Kidney epithelial cell (primary cell): ENCODE results near the gene HNRNPA1. TPM values are rescaled to one million over a fixed set of nuclear protein-coding genes. Genes with fewer than 3 reads are reported as not detected.

Source experiments
- DNase-seq: peaks from one replicate; pipeline ENCODE4 v3.0.0-alpha.2; 2010; ENCODE audit warnings: low read depth
- H3K27me3 ChIP-seq: 2 replicates; pipeline ENCODE4 v1.6.0; 2011; ENCODE audit warnings: low read length; ENCODE audit not compliant: control insufficient read depth, insufficient read depth
- H3K36me3 ChIP-seq: 2 replicates; pipeline ENCODE4 v1.5.1; 2011; ENCODE audit warnings: low read length; ENCODE audit not compliant: control insufficient read depth, insufficient read depth
- H3K4me3 ChIP-seq: 2 replicates; pipeline ENCODE4 v1.5.1; 2011; ENCODE audit warnings: low read depth, mild to moderate bottlenecking, control low read depth, low read length
- total RNA-seq: library from RNA; depleted of rRNA; stranded (reverse); fragments of >200 nt; gene quantifications from 2 replicates; pipeline ENCODE4 v1.2.3, GENCODE V29; 2015
- TF ChIP-seq, protein P1 (sequence below): IDR thresholded peaks from 2 replicates; pipeline ENCODE4 v1.5.1; 2011; ENCODE audit warnings: mild to moderate bottlenecking, moderate library complexity, low read length, control low read depth, inconsistent platforms; ENCODE audit not compliant: insufficient read depth, poor library complexity, severe bottlenecking

HNRNPA1 gene
- total RNA-seq, 1 donor from 2014 or later: 645 TPM

DNA sequence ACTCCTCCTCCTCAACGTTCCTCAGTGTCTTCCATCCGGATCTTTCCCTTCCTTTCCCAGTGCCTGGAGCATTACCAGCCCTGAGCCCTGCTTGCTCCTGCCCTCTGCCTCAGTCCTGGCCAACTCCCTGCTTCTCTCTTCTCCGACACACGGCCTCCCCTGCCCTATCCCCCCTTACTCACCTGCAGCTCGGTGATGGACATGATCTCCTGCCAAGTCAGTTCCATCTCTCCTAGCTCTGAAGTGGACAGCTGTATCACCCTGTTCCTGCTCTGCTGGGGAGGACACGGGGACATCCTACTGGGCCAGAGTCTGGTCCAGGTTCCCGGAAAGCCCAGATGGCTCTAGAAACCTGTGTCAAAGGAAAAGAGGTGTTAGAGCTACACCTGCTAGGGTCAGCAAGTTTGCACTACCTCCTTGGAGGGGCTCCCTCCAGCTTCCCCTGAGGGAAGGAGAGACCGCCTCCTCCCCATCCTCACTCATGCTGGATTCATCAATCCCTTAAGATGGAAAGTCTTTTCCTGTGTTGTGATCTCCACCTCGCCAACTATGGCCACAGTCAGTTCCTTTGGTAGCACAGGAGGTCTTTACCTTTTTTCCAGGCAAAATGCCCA is 14.5 kb downstream of the HNRNPA1 start:
- no peak for DNase-seq
- Histone ChIP-seq H3K36me3 (no peaks in the 10 kb centered on the region), H3K4me3 (no peak overlapping the region), H3K27me3 (peaks cover 4% of the 10 kb centered on the region)
- TF ChIP-seq, protein P1, sequence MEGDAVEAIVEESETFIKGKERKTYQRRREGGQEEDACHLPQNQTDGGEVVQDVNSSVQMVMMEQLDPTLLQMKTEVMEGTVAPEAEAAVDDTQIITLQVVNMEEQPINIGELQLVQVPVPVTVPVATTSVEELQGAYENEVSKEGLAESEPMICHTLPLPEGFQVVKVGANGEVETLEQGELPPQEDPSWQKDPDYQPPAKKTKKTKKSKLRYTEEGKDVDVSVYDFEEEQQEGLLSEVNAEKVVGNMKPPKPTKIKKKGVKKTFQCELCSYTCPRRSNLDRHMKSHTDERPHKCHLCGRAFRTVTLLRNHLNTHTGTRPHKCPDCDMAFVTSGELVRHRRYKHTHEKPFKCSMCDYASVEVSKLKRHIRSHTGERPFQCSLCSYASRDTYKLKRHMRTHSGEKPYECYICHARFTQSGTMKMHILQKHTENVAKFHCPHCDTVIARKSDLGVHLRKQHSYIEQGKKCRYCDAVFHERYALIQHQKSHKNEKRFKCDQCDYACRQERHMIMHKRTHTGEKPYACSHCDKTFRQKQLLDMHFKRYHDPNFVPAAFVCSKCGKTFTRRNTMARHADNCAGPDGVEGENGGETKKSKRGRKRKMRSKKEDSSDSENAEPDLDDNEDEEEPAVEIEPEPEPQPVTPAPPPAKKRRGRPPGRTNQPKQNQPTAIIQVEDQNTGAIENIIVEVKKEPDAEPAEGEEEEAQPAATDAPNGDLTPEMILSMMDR: no peak

DNA sequence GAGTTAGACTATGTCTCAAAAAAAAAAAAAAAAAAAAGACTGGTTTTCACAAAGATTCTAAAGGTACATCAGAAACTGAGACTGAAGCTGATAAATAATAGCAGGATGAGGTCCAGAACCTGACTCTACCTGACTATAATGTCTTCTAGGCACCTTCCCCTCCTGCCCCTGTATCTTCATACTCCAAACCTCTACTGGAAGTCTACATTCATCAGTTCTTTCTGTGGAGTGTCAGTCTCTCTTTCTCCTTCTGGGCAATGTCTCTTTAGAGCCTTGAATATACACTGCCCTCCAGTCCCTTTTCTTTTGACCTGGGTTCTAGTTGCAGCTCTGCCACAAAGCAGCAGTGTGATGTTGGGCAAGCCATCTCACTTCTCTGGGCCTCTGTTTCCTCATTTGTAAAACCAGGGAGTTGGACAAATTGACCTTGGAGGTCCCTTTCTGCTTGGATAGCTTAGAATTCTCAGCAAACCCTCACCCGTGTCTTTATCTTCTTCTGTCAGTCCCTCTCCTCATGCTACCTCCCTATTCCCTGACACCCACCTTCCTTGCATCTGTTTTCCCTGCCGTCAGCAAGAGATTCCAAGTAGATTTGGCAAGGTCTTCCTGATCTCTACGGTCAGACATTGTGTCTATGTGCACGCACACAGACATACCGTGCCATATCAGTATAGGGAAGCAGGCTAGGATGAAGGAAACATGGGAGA is 16.0 kb downstream of the HNRNPA1 start:
- Histone ChIP-seq H3K36me3 (no peaks in the 10 kb centered on the region), H3K27me3 (peaks cover 4% of the 10 kb centered on the region), H3K4me3 (no peak overlapping the region)
- DNase-seq: no peak
- TF ChIP-seq, protein P1: no peak

DNA sequence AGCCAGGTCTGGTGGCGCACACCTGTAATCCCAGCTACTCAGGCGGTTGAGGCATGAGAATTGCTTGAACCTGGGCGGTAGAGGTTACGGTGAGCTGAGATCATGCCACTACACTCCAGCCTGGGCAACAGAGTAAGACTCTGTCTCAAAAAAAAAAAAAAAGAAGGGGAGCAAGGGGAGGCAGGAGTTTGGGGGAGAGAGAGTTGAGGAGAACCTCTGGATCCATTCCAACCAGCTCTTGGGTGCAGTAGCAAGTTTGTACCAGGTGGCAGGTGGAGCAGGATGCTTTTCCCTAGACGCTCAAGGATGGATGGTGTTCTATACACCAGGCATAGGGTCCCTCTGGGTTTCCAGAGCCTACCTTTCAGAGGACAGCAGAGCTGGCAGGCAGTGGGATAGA is 18.4 kb downstream of the HNRNPA1 start:
- no peak overlapping the region for H3K4me3 ChIP-seq
- TF ChIP-seq, protein P1: no peak
- no peaks in the 10 kb centered on the region for H3K36me3 ChIP-seq
- peaks cover 4% of the 10 kb centered on the region for H3K27me3 ChIP-seq
- no peak for DNase-seq

DNA sequence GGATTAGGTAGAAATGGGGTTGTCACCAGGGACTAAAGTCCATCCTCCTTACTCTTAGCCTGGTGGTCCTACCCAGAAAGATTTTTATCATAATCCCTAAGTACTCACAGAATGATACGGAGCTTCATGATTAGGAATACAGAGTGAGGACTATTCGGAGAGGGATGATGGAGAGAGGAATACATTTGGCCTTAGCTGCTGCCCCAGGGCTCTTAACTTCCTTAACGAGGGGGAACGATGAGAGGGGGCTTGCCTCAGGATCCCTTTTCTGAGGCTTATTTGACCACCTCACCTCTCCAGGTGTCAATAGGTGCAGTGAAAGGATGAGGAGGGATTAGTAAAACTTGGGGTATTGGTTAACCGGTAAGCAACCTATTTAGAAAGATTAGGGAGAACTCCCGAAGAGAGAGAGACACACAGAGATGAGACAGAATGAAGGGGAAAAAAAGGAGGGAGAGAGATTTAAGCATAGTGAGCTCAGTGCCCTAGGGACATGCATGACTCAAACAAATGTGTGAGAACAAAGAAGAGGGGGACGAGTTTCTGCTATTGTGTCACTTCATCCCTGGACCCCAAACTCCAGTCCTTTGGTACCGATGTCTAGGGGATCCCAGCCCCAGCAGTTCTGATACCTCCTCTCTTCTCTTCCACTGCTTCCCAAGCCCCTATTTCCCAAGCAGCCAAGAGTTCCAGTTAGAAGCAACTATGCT is 19.1 kb downstream of the HNRNPA1 start:
- H3K27me3 ChIP-seq: peaks cover 8% of the 10 kb centered on the region
- H3K36me3 ChIP-seq: no peaks in the 10 kb centered on the region
- DNase-seq: no peak
- TF ChIP-seq, protein P1: no peak
- H3K4me3 ChIP-seq: no peak overlapping the region

DNA sequence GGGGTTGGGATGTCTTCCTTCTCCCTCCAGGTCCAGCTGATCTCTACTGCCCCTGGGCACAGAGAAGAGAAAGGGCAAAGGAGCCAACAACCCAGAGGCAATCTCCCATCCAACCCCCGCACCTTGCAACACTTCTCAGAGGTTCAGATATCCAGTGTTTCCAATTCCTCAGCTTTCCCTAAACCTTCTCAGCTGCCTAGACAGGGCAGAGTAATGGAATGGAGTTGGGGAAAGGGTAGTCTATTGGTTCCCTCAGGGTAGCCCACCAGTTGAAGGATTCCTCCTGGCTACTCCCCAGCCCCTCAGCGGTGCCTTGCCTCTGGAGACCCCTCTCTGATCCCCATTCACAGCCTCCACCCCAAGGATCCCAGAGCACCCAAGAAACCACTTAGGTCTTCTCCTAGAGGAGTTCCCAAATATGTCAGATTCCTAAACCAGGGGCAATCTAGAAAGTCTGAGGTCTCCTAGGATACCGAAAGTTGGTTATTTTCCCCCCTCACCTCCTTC is 19.8 kb downstream of the HNRNPA1 start:
- Histone ChIP-seq H3K4me3 (no peak overlapping the region), H3K36me3 (no peaks in the 10 kb centered on the region), H3K27me3 (peaks cover 8% of the 10 kb centered on the region)
- DNase-seq: no peak
- TF ChIP-seq, protein P1: no peak
